ENCODE results near the gene KIF2C. TPM values are rescaled to one million over a fixed set of nuclear protein-coding genes. Genes with fewer than 3 reads are reported as not detected.

The KIF2C gene
- total and polyA plus RNA-seq, 9 of the 15 experiments (the other 6 are each of a cell fraction or from before 2014, with no cell fraction given): 84.9 to 226 (median 169) TPM

DNA sequence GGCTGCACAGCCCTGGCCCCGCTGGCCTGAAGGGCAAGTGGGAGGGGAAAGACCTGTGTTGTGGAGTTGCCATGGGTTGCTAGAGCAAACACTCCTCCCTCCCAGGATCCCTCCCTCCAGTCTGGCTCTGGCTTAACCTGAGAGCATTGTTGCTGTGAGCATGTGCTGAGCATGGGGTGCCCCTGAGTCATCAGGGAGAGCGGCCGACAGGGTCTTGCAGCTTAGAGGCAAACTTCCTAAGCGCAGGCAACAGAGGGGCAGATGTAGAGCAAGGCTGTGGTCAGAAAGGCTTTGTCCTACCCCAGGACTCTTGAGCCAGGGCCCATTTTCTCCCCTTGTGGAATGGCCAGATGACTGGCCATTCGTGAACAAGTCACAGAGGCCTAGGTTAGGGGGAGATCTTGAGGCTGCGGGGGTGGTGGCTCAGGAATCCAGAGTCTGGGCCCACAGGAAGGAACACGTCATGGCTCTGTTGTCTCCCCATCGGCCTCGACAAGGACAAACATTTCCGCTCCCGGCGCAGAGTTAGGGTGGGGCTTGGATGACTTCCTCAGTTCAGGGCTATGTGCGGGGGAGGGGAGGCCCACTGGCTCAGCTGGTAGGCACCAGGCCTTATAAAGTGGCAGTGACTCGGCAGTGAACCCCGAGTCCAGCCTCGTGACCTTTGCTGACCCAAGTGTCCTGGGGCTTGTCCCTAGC lies 67.9 kb downstream of the KIF2C start (continued):
- TF ChIP-seq ZBTB1 (CRISPR knock-in tag; IDR thresholded peaks at IDR 0.05; ENCODE audit: borderline replicate concordance, low read depth) (peak; percentile 84; the same call in 1 of the 2 replicates), ZNF41 (CRISPR knock-in tag; conservative IDR thresholded peaks at IDR 0.05) (0 out of 2 replicates have a peak, but pooled peaks have one; percentile 71), DACH1 (IDR thresholded peaks at IDR 0.05; ENCODE audit: partially characterized antibody) (peak; percentile 95), GTF2F1 (IDR thresholded peaks at IDR 0.05; ENCODE audit: low read depth, low read length) (no peak), E2F4 (CRISPR knock-in tag; IDR thresholded peaks at IDR 0.05; ENCODE audit: low read depth) (no peak), MAZ (CRISPR knock-in tag; conservative IDR thresholded peaks at IDR 0.05 in 1 of 2, IDR thresholded peaks at IDR 0.05 in 1 of 2) (peak; percentile 77 to 87), NRF1 (conservative IDR thresholded peaks at IDR 0.05 in 1 of 2, IDR thresholded peaks at IDR 0.05 in 1 of 2) (peak; percentile 83 to 86), ZNF24 (IDR thresholded peaks at IDR 0.05) (peak; percentile 88), KLF16 (IDR thresholded peaks at IDR 0.05) (no peak; the same call in 1 of the 2 replicates), ZNF384 (IDR thresholded peaks at IDR 0.05; ENCODE audit: low read depth, low read length) (no peak), ZNF23 (CRISPR knock-in tag; IDR thresholded peaks at IDR 0.05) (no peak), ZNF586 (CRISPR knock-in tag; conservative IDR thresholded peaks at IDR 0.05) (peak; percentile 75; the same call in 1 of the 2 replicates), RBM39 (optimal IDR thresholded peaks at IDR 0.05; ENCODE audit: low read depth, low read length) (peak; percentile 79), GABPA (tag; conservative IDR thresholded peaks at IDR 0.05; ENCODE audit: low read depth) (peak; percentile 90), ASH1L (IDR thresholded peaks at IDR 0.05; ENCODE audit: borderline replicate concordance, low read depth, partially characterized antibody) (peak; percentile 80), RAD21 (CRISPR knock-in tag; conservative IDR thresholded peaks at IDR 0.05 in 1 of 2, IDR thresholded peaks at IDR 0.05 in 1 of 2) (peak; percentile 9 to 20; a peak in 3 of 4 replicates), ELK1 (CRISPR knock-in tag; IDR thresholded peaks at IDR 0.05) (no peak), ZNF140 (CRISPR knock-in tag; IDR thresholded peaks at IDR 0.05) (no peak), ZBTB26 (CRISPR knock-in tag; IDR thresholded peaks at IDR 0.05) (no peak; the same call in none of the 2 replicates), ZNF57 (CRISPR knock-in tag; IDR thresholded peaks at IDR 0.05) (no peak), JUND (IDR thresholded peaks at IDR 0.05; ENCODE audit: borderline replicate concordance, low read depth, low read length) (peak; percentile 87), JUND (tag; IDR thresholded peaks at IDR 0.05; ENCODE audit: borderline replicate concordance, low read depth, low read length) (peak; percentile 95; the same call in 2 of the 3 replicates), CBX2 (IDR thresholded peaks at IDR 0.05; ENCODE audit: insufficient read depth, low read length, poor library complexity, severe bottlenecking) (no peak), RBM34 (IDR thresholded peaks at IDR 0.05; ENCODE audit: borderline replicate concordance, insufficient read depth, low read length) (no peak), POLR2AphosphoS2 (IDR thresholded peaks at IDR 0.05; ENCODE audit: low read length) (peak; percentile 39; the same call in 1 of the 2 replicates)

All from K562 (cell line).